DND-41 (cell line): Measurements from ENCODE around the gene VSIG10.

Experiments
- ATAC-seq: fragments of 200-7000 bp; cut with Tn5 transposase; 3 replicates; pipeline ENCODE4 v1.9.1; 2021; ENCODE audit warnings: low read depth; ENCODE audit not compliant: insufficient read depth
- DNase-seq: peaks from one replicate; pipeline ENCODE4 v3.0.0-alpha.2; 2020
- H2AFZ ChIP-seq: 2 replicates; pipeline ENCODE4 v1.6.0; 2012; ENCODE audit warnings: low read depth, low read length
- H3K27ac ChIP-seq: 2 replicates; pipeline ENCODE4 v1.5.1; 2012; ENCODE audit warnings: low read length, inconsistent platforms
- H3K27me3 ChIP-seq: fragments of 200-600 bp; sonication (generic); 2 replicates; pipeline ENCODE4 v1.6.0; 2012; ENCODE audit warnings: low read length, mild to moderate bottlenecking, inconsistent platforms; ENCODE audit not compliant: insufficient read depth, poor library complexity
- H3K36me3 ChIP-seq: 2 replicates; pipeline ENCODE4 v1.5.1; 2012; ENCODE audit warnings: low read length, inconsistent platforms; ENCODE audit not compliant: insufficient read depth
- H3K4me1 ChIP-seq: 2 replicates; pipeline ENCODE4 v1.5.1; 2012; ENCODE audit warnings: mild to moderate bottlenecking, low read length; ENCODE audit not compliant: insufficient read depth
- H3K4me2 ChIP-seq: 2 replicates; pipeline ENCODE4 v1.6.0; 2012; ENCODE audit warnings: mild to moderate bottlenecking, moderate library complexity, low read length, inconsistent platforms; ENCODE audit not compliant: insufficient read depth
- H3K4me3 ChIP-seq, 2 experiments: fragments of 200-600 bp in 1 of 2; shearing (Covaris generic) in 1 of 2; 2 replicates each; pipeline ENCODE4 v1.5.1; 2012 to 2016; ENCODE audit warnings: inconsistent platforms in 2 of 2, low read length in 2 of 2, mild to moderate bottlenecking in 2 of 2, low read depth in 1 of 2, moderate library complexity in 1 of 2
- H3K79me2 ChIP-seq: 2 replicates; pipeline ENCODE4 v1.6.0; 2012; ENCODE audit warnings: low read length, inconsistent platforms; ENCODE audit not compliant: insufficient read depth
- H3K9ac ChIP-seq: 2 replicates; pipeline ENCODE4 v1.6.0; 2012; ENCODE audit warnings: low read depth, mild to moderate bottlenecking, inconsistent platforms, low read length, moderate library complexity
- H3K9me3 ChIP-seq: 2 replicates; pipeline ENCODE4 v1.5.1; 2012; ENCODE audit warnings: low read length, moderate library complexity, mild to moderate bottlenecking, inconsistent platforms; ENCODE audit not compliant: insufficient read depth, severe bottlenecking
- H4K20me1 ChIP-seq: 2 replicates; pipeline ENCODE4 v1.6.0; 2012; ENCODE audit warnings: low read length; ENCODE audit not compliant: insufficient read depth
- EZH2 ChIP-seq: IDR thresholded peaks from 3 replicates; pipeline ENCODE4 v1.6.1; 2012; ENCODE audit warnings: borderline replicate concordance, low read depth, mild to moderate bottlenecking, moderate library complexity, low read length, inconsistent platforms; ENCODE audit not compliant: severe bottlenecking
- TF ChIP-seq, protein P1 (sequence below): IDR thresholded peaks from 2 replicates; pipeline ENCODE4 v1.5.1; 2012; ENCODE audit warnings: borderline replicate concordance, low read length, moderate library complexity, mild to moderate bottlenecking; ENCODE audit not compliant: poor library complexity, severe bottlenecking; ENCODE audit errors: extremely low read depth

VSIG10 gene

DNA sequence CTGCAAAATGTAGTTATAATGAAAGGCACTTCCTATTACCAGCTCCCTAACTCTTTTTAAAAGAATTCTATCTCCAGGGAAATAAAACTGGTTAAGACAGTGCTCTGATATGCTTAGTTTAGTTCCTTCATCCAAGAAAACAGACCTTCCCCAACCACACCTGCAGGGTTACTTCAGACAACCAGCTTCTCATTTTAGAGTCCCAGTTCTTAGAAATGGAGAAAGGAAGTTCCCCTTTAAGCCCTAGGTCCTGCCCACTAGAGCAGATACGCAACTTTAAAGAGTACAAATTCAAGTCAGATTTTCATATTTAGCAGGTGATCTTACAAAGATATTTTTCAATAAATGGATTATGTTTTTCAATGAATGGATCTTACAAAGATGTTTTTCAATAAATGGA is 38.4 kb downstream of the VSIG10 start:
- Histone ChIP-seq H3K4me1 (peaks cover 47% of the 10 kb centered on the region), H3K9ac (peak overlapping the region; percentile 25; the same call in 1 of the 2 replicates), H3K4me2 (peak overlapping the region; percentile 37; the same call in 1 of the 2 replicates), H2AFZ (no peak overlapping the region), H3K27ac (peak overlapping the region; percentile 42; the same call in 1 of the 2 replicates), H3K27me3 (no peaks in the 10 kb centered on the region), H4K20me1 (no peaks in the 10 kb centered on the region), H3K79me2 (peaks cover 6% of the 10 kb centered on the region; the same call in 1 of the 2 replicates), H3K4me3 (no peak overlapping the region), H3K9me3 (no peaks in the 10 kb centered on the region), H3K36me3 (no peaks in the 10 kb centered on the region; the same call in 1 of the 2 replicates)
- TF ChIP-seq EZH2 = no peak
- TF ChIP-seq, protein P1, sequence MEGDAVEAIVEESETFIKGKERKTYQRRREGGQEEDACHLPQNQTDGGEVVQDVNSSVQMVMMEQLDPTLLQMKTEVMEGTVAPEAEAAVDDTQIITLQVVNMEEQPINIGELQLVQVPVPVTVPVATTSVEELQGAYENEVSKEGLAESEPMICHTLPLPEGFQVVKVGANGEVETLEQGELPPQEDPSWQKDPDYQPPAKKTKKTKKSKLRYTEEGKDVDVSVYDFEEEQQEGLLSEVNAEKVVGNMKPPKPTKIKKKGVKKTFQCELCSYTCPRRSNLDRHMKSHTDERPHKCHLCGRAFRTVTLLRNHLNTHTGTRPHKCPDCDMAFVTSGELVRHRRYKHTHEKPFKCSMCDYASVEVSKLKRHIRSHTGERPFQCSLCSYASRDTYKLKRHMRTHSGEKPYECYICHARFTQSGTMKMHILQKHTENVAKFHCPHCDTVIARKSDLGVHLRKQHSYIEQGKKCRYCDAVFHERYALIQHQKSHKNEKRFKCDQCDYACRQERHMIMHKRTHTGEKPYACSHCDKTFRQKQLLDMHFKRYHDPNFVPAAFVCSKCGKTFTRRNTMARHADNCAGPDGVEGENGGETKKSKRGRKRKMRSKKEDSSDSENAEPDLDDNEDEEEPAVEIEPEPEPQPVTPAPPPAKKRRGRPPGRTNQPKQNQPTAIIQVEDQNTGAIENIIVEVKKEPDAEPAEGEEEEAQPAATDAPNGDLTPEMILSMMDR = no peak
- peak; percentile 50; the same call in 2 of the 3 replicates for ATAC-seq
- DNase-seq = peak; percentile 15

DNA sequence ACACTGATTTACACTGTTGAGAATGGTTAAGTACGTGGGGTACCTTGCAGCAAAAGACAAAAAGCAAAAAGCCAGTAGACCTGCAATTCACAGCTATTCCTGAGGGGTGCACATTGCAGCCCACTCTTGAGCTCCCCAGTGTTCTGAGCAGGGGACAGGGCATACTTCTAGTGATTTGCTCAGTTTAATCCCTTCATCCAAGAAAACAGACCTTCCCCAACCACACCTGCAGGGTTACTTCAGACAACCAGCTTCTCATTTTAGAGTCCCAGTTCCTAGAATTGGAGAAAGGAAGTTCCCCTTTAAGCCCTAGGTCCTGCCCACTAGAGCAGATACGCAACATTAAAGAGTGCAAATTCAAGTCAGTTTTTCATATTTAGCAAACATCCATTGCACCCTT is 39.2 kb downstream of the VSIG10 start:
- no peak for TF ChIP-seq EZH2
- TF ChIP-seq, protein P1 = peak; percentile 63
- peak; percentile 65 for ATAC-seq

DNA sequence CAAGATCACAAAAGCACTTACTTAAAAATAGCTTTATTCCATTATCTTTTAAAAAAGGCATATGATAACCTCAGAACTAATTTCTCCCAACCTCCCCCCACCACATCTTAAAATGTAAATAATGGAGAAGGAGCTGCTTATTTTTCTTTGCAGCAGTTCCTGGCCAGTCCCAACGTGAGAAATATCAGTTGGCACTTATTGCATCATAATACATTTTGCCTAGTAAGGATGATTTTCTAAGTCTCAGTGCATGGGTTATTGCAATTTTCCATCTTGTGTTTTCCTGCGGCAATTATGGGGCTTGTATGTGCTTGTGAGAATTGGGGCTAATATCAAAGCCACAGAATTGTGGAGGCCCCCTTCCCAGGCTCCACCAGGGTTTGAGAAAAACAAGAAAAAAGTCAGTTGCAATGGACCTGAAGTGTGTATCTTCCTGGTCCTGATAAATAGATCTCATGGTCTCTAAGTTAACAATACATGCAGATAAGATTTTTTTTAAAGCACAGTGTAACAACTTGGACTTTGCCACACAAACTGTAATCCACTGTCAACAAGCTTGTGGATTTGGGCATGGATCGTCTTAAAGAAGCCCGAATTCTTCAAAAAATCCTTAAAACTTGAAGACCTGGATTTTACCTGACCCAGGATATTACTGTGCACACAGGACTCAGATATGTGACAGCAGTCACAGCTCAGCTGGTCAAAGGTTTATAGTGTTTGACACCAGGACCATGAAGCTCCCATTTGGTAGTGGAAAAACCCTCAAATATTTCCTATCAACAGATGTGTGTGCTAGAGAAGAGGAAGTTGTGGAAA is 40.0 kb downstream of the VSIG10 start:
- TF ChIP-seq EZH2 = no peak
- TF ChIP-seq, protein P1 = no peak
- ATAC-seq (no peak), DNase-seq (no peak)
- Histone ChIP-seq H3K36me3 (no peaks in the 10 kb centered on the region; the same call in 1 of the 2 replicates), H2AFZ (no peak overlapping the region; the same call in 1 of the 2 replicates), H3K4me3 (no peak overlapping the region), H3K27ac (peak overlapping the region; percentile 42), H3K4me2 (peak overlapping the region; percentile 37), H3K9ac (peak overlapping the region; percentile 25; the same call in 1 of the 2 replicates), H3K27me3 (no peaks in the 10 kb centered on the region), H3K79me2 (peaks cover 8% of the 10 kb centered on the region; the same call in 1 of the 2 replicates), H4K20me1 (no peaks in the 10 kb centered on the region), H3K4me1 (peaks cover 61% of the 10 kb centered on the region), H3K9me3 (no peaks in the 10 kb centered on the region)

More for the DNA sequence above, 39.2 kb downstream of the VSIG10 start:
- peaks cover 55% of the 10 kb centered on the region for H3K4me1 ChIP-seq
- peak; percentile 56 for DNase-seq
- H4K20me1 ChIP-seq = no peaks in the 10 kb centered on the region
- peaks cover 8% of the 10 kb centered on the region; the same call in 1 of the 2 replicates for H3K79me2 ChIP-seq
- peak overlapping the region; percentile 25; the same call in 1 of the 2 replicates for H3K9ac ChIP-seq
- H3K27me3 ChIP-seq = no peaks in the 10 kb centered on the region
- no peaks in the 10 kb centered on the region for H3K9me3 ChIP-seq
- H3K4me2 ChIP-seq = peak overlapping the region; percentile 37; the same call in 1 of the 2 replicates
- H3K4me3 ChIP-seq = no peak overlapping the region
- no peak overlapping the region for H2AFZ ChIP-seq
- H3K27ac ChIP-seq = peak overlapping the region; percentile 42
- no peaks in the 10 kb centered on the region; the same call in 1 of the 2 replicates for H3K36me3 ChIP-seq
